ENCODE data around the gene DUSP1.

Gene DUSP1

GRCh38 chr5:172798422-172799215 is 27.6 kb upstream of the DUSP1 start:
- CTCF ChIA-PET = interaction anchor here (0.7 to 1.9 kb wide), 3 partner anchors 26 to 129 kb away, joined by 3 to 5 read pairs (median 3); no protein-coding TSS in a partner anchor
- POLR2A ChIA-PET = interaction anchor here (1.0 kb wide), 1 partner anchor 28 kb away, joined by 4 read pairs; the partner anchor contains the start of gene DUSP1
- no peak for DNase-seq (ENCODE audit: extremely low spot score)
- TF ChIP-seq PKNOX1 (IDR thresholded peaks at IDR 0.05) = no peak
- TF ChIP-seq SUZ12 (IDR thresholded peaks at IDR 0.05) = no peak
- no peak for TF ChIP-seq ARNT (IDR thresholded peaks at IDR 0.05)
- TF ChIP-seq FOXK2 (IDR thresholded peaks at IDR 0.05) = no peak
- TF ChIP-seq L3MBTL2 (conservative IDR thresholded peaks at IDR 0.05) = no peak
- TF ChIP-seq HDGF (IDR thresholded peaks at IDR 0.05; ENCODE audit: borderline replicate concordance) = no peak
- no peak for TF ChIP-seq BHLHE40 (IDR thresholded peaks at IDR 0.05; ENCODE audit: borderline replicate concordance)
- TF ChIP-seq SP1 (IDR thresholded peaks at IDR 0.05) = no peak
- no peak for TF ChIP-seq ZNF384 (IDR thresholded peaks at IDR 0.05)
- no peak for TF ChIP-seq TARDBP (IDR thresholded peaks at IDR 0.05)

GRCh38 chr5:172797771-172798191 is 26.8 kb upstream of the DUSP1 start:
- DNase-seq (ENCODE audit: extremely low spot score) = no peak
- ChIA-PET POLR2A (interaction anchor here (0.7 to 1.0 kb wide), 3 partner anchors 9 to 161 kb away, joined by 3 to 4 read pairs (median 3); partner anchors contain the start of genes DUSP1 and RPL26L1), CTCF (interaction anchor here (1.3 to 1.9 kb wide), 2 partner anchors 25 to 83 kb away, joined by 3 to 5 read pairs; no protein-coding TSS in a partner anchor)
- TF ChIP-seq TARDBP (IDR thresholded peaks at IDR 0.05) (no peak), ARNT (IDR thresholded peaks at IDR 0.05) (no peak), SP1 (IDR thresholded peaks at IDR 0.05) (no peak), LEF1 (IDR thresholded peaks at IDR 0.05; ENCODE audit: borderline replicate concordance) (no peak), PKNOX1 (IDR thresholded peaks at IDR 0.05) (no peak)

- no peak for TF ChIP-seq ELF4 (IDR thresholded peaks at IDR 0.05)
- no peak for TF ChIP-seq PKNOX1 (IDR thresholded peaks at IDR 0.05)
- no peak for TF ChIP-seq CTBP1 (IDR thresholded peaks at IDR 0.05; ENCODE audit: borderline replicate concordance)
- no peak for TF ChIP-seq BHLHE40 (IDR thresholded peaks at IDR 0.05; ENCODE audit: borderline replicate concordance)
- no peak for TF ChIP-seq SP1 (IDR thresholded peaks at IDR 0.05)
- no peak for TF ChIP-seq HDGF (IDR thresholded peaks at IDR 0.05; ENCODE audit: borderline replicate concordance)
- TF ChIP-seq L3MBTL2 (conservative IDR thresholded peaks at IDR 0.05) = no peak
- no peak for TF ChIP-seq SUZ12 (IDR thresholded peaks at IDR 0.05)
- TF ChIP-seq FOXA1 (IDR thresholded peaks at IDR 0.05) = no peak
- no peak for TF ChIP-seq NFRKB (IDR thresholded peaks at IDR 0.05)
- TF ChIP-seq LEF1 (IDR thresholded peaks at IDR 0.05; ENCODE audit: borderline replicate concordance) = no peak
- TF ChIP-seq FOXM1 (IDR thresholded peaks at IDR 0.05; ENCODE audit: borderline replicate concordance) = no peak
- TF ChIP-seq FOXK2 (IDR thresholded peaks at IDR 0.05) = no peak
- TF ChIP-seq ZNF384 (IDR thresholded peaks at IDR 0.05) = no peak
- TF ChIP-seq TARDBP (IDR thresholded peaks at IDR 0.05) = no peak
- TF ChIP-seq ARNT (IDR thresholded peaks at IDR 0.05) = no peak
- POLR2A ChIA-PET = no interaction called here
Observed at GRCh38 chr5:172796306-172796705, 25.3 kb upstream of the DUSP1 start.

GRCh38 chr5:172795318-172795977 is 24.5 kb upstream of the DUSP1 start:
- TF ChIP-seq FOXK2 (IDR thresholded peaks at IDR 0.05) (no peak), BHLHE40 (IDR thresholded peaks at IDR 0.05; ENCODE audit: borderline replicate concordance) (no peak), ZNF384 (IDR thresholded peaks at IDR 0.05) (no peak), CTBP1 (IDR thresholded peaks at IDR 0.05; ENCODE audit: borderline replicate concordance) (no peak), ARNT (IDR thresholded peaks at IDR 0.05) (no peak), L3MBTL2 (conservative IDR thresholded peaks at IDR 0.05) (no peak), SUZ12 (IDR thresholded peaks at IDR 0.05) (no peak)
- ChIA-PET CTCF (no interaction called here), POLR2A (interaction anchor here (1.5 to 1.6 kb wide), 2 partner anchors 24 to 29 kb away, joined by 3 to 8 read pairs; partner anchors contain the start of gene DUSP1)
- DNase-seq (ENCODE audit: extremely low spot score) = no peak

More at GRCh38 chr5:172796306-172796705, 25.3 kb upstream of the DUSP1 start:
- CTCF ChIA-PET = no interaction called here
- no peak for DNase-seq (ENCODE audit: extremely low spot score)

GRCh38 chr5:172793577-172794488 is 22.8 kb upstream of the DUSP1 start:
- ChIA-PET POLR2A (interaction anchor here (0.9 kb wide), 1 partner anchor 22 kb away, joined by 3 read pairs; the partner anchor contains the start of gene DUSP1), CTCF (interaction anchor here (0.6 to 1.4 kb wide), 4 partner anchors 22 to 87 kb away, joined by 3 to 5 read pairs (median 4); no protein-coding TSS in a partner anchor)
- TF ChIP-seq CTBP1 (IDR thresholded peaks at IDR 0.05; ENCODE audit: borderline replicate concordance) (no peak), FOXA1 (IDR thresholded peaks at IDR 0.05) (no peak), TARDBP (IDR thresholded peaks at IDR 0.05) (no peak), BHLHE40 (IDR thresholded peaks at IDR 0.05; ENCODE audit: borderline replicate concordance) (no peak), ARNT (IDR thresholded peaks at IDR 0.05) (no peak), ELF4 (IDR thresholded peaks at IDR 0.05) (no peak), SP1 (IDR thresholded peaks at IDR 0.05) (no peak), ZNF384 (IDR thresholded peaks at IDR 0.05) (no peak), FOXK2 (IDR thresholded peaks at IDR 0.05) (no peak), HDGF (IDR thresholded peaks at IDR 0.05; ENCODE audit: borderline replicate concordance) (no peak), NFRKB (IDR thresholded peaks at IDR 0.05) (no peak), SUZ12 (IDR thresholded peaks at IDR 0.05) (no peak), PKNOX1 (IDR thresholded peaks at IDR 0.05) (no peak), FOXM1 (IDR thresholded peaks at IDR 0.05; ENCODE audit: borderline replicate concordance) (no peak), LEF1 (IDR thresholded peaks at IDR 0.05; ENCODE audit: borderline replicate concordance) (no peak)
- DNase-seq (ENCODE audit: extremely low spot score) = no peak

All from HEK293T (cell line).